GM23338 (cell line): ENCODE measurements around the gene CTU1. TPM values are rescaled to one million over a fixed set of nuclear protein-coding genes. Genes with fewer than 3 reads are reported as not detected.
"Not testable (repeated sequence)": the region's sequence is repeated elsewhere in the genome, so short reads cannot be mapped to it uniquely, and the experiment has no call there.

ENCODE experiments used
- ATAC-seq: fragments of 200-7000 bp; cut with Tn5 transposase; 3 replicates; pipeline ENCODE4 v1.9.1; 2020
- DNase-seq: peaks from one replicate; pipeline ENCODE4 v3.0.0-alpha.2; 2015; ENCODE audit warnings: low spot score
- H2AFZ ChIP-seq: fragments of 200-600 bp; sonication (generic); 2 replicates; pipeline ENCODE4 v1.8.0; 2016; ENCODE audit warnings: antibody characterized with exemption, mild to moderate bottlenecking, moderate library complexity
- H3F3A ChIP-seq: fragments of 200-600 bp; sonication (generic); replicated peaks from 2 replicates; pipeline ENCODE4 v1.8.0; 2017; ENCODE audit warnings: antibody characterized with exemption, mixed run types, low read depth
- H3K27ac ChIP-seq: fragments of 200-600 bp; sonication (generic); 2 replicates; pipeline ENCODE4 v1.6.1; 2016; ENCODE audit warnings: low read depth
- H3K27me3 ChIP-seq: fragments of 200-600 bp; sonication (generic); 2 replicates; pipeline ENCODE4 v1.8.0; 2016; ENCODE audit warnings: mild to moderate bottlenecking, mixed run types, moderate library complexity; ENCODE audit not compliant: insufficient read depth
- H3K36me3 ChIP-seq: fragments of 200-600 bp; sonication (generic); 2 replicates; pipeline ENCODE4 v1.8.0; 2016; ENCODE audit warnings: mild to moderate bottlenecking; ENCODE audit not compliant: insufficient read depth
- H3K4me1 ChIP-seq: fragments of 200-600 bp; sonication (generic); 2 replicates; pipeline ENCODE4 v1.8.0; 2016; ENCODE audit warnings: mild to moderate bottlenecking, moderate library complexity; ENCODE audit not compliant: insufficient read depth
- H3K4me2 ChIP-seq: fragments of 200-600 bp; sonication (generic); 2 replicates; pipeline ENCODE4 v1.7.1; 2017; ENCODE audit warnings: mixed run types
- H3K4me3 ChIP-seq: fragments of 200-600 bp; sonication (generic); 2 replicates; pipeline ENCODE4 v1.6.1; 2016; ENCODE audit warnings: mixed run types
- H3K79me2 ChIP-seq: fragments of 200-600 bp; sonication (generic); replicated peaks from 2 replicates; pipeline ENCODE4 v1.8.0; 2017; ENCODE audit warnings: mild to moderate bottlenecking; ENCODE audit not compliant: insufficient read depth
- H3K9me2 ChIP-seq: fragments of 200-600 bp; sonication (generic); 2 replicates; pipeline ENCODE4 v1.8.0; 2017; ENCODE audit not compliant: insufficient read depth
- H4K20me1 ChIP-seq: fragments of 200-600 bp; sonication (generic); replicated peaks from 2 replicates; pipeline ENCODE4 v1.8.0; 2017; ENCODE audit warnings: mild to moderate bottlenecking; ENCODE audit not compliant: insufficient read depth
- H3K27ac Mint-ChIP-seq: 2 replicates; pipeline ENCODE4 v1.8.0; 2020; ENCODE audit warnings: inconsistent platforms, mild to moderate bottlenecking, moderate library complexity, mixed read lengths
- H3K27me3 Mint-ChIP-seq: 3 replicates; pipeline ENCODE4 v1.8.0; 2022; ENCODE audit warnings: low read depth, mild to moderate bottlenecking, moderate library complexity, mixed read lengths, inconsistent platforms; ENCODE audit not compliant: insufficient read depth, poor library complexity
- H3K36me3 Mint-ChIP-seq: 3 replicates; pipeline ENCODE4 v1.8.0; 2021; ENCODE audit warnings: low read depth, mild to moderate bottlenecking, inconsistent platforms, moderate library complexity, mixed read lengths
- H3K4me1 Mint-ChIP-seq: 3 replicates; pipeline ENCODE4 v1.8.0; 2020; ENCODE audit warnings: mild to moderate bottlenecking, inconsistent platforms, mixed read lengths
- H3K4me3 Mint-ChIP-seq: 3 replicates; pipeline ENCODE4 v1.8.0; 2021; ENCODE audit warnings: moderate library complexity, mild to moderate bottlenecking, inconsistent platforms, mixed read lengths
- H3K9me3 Mint-ChIP-seq: 3 replicates; pipeline ENCODE4 v1.8.0; 2020; ENCODE audit warnings: moderate library complexity, mild to moderate bottlenecking, inconsistent platforms, mixed read lengths
- ETS1 ChIP-seq: IDR thresholded peaks from 2 replicates; pipeline ENCODE4 v1.6.1; 2016; ENCODE audit warnings: antibody characterized with exemption
- NANOG ChIP-seq: IDR thresholded peaks from 2 replicates; pipeline ENCODE4 v1.6.1; 2016; ENCODE audit warnings: antibody characterized with exemption, borderline replicate concordance
- POLR2AphosphoS5 ChIP-seq: IDR thresholded peaks from 2 replicates; pipeline ENCODE4 v1.6.1; 2016; ENCODE audit warnings: antibody characterized with exemption, low read depth
- STAT1 ChIP-seq: IDR thresholded peaks from one replicate; pipeline ENCODE4 v1.6.1; 2016; ENCODE audit warnings: antibody characterized with exemption; ENCODE audit not compliant: unreplicated experiment
- ZNF462 ChIP-seq: fragments of 250-450 bp; sonication (Bioruptor Pico); IDR thresholded peaks from 2 replicates; pipeline ENCODE4 v1.5.0; 2020; ENCODE audit warnings: mild to moderate bottlenecking, moderate library complexity
- polyA plus RNA-seq: library from polyadenylated mRNA; unstranded; fragments of >200 nt; fragmentation: Nextera tagmentation; extraction: Ambion mirVana; gene quantifications from 2 replicates; pipeline ENCODE4 v1.2.1, GENCODE V29; 2016
- total RNA-seq: library from RNA; depleted of rRNA; stranded (reverse); fragments of >200 nt; shearing (Covaris generic); gene quantifications from 2 replicates; pipeline ENCODE4 v1.2.3, GENCODE V29; 2014

CTU1 gene
- total and polyA plus RNA-seq, 2 experiments from 2014 or later, result 3.7 to 18.8 TPM

GRCh38 chr19:51143486-51143885 lies 35.3 kb upstream of the CTU1 start (continued):
- TF ChIP-seq ETS1 (no peak), STAT1 (no peak), ZNF462 (CRISPR knock-in tag) (no peak), NANOG (no peak), POLR2AphosphoS5 (no peak)

- H2AFZ ChIP-seq, H3K27me3 ChIP-seq, H3F3A ChIP-seq, H3K9me2 ChIP-seq, H3K27ac ChIP-seq, H3K4me3 Mint-ChIP-seq, H4K20me1 ChIP-seq, H3K36me3 Mint-ChIP-seq, H3K4me3 ChIP-seq, H3K79me2 ChIP-seq, H3K36me3 ChIP-seq, ATAC-seq, H3K27ac Mint-ChIP-seq, H3K4me2 ChIP-seq, DNase-seq, H3K9me3 Mint-ChIP-seq: not testable (repeated sequence)
- peaks cover 14% of the 10 kb centered on the region for H3K4me1 ChIP-seq
- H3K4me1 Mint-ChIP-seq, result peaks cover 21% of the 10 kb centered on the region
- peaks cover 22% of the 10 kb centered on the region for H3K27me3 Mint-ChIP-seq
Observed at GRCh38 chr19:51142809-51143475, 34.7 kb upstream of the CTU1 start.
